ENCODE data around the gene UHRF2. TPM values are rescaled to one million over a fixed set of nuclear protein-coding genes. Genes with fewer than 3 reads are reported as not detected.
"Not testable (repeated sequence)": the region's sequence is repeated elsewhere in the genome, so short reads cannot be mapped to it uniquely, and the experiment has no call there.

UHRF2 gene
- total RNA-seq, 1 experiment from 2014 or later: 53.8 TPM

- no peaks in the 10 kb centered on the region; the same call in 1 of the 2 replicates for H3K36me3 ChIP-seq
Measured at GRCh38 chr9:6444128-6444527, 31.1 kb downstream of the UHRF2 start.

DNA sequence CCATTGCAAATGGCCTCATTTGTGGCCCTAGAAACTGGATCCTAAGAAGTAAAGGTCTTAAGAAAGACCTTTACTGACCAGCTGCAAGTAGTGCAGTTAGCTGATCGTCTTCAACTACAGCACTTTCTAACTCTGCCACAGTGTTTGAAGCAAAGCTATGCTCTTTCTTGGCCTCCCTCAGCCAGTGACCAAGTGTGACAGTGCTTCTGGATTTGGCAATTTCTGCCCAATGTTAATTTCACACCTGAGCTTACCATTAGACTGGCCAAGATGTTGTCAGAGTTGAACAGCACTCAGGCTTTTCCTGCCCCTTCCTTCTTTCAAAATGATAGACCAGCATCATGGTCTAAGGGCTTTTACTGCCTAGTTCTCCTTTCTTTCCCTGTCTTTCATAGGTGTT lies 36.1 kb downstream of the UHRF2 start:
- Histone ChIP-seq H3K9me3 (replicated peaks) (no peaks in the 10 kb centered on the region), H3K4me3 (no peak overlapping the region), H3K4me1 (no peaks in the 10 kb centered on the region), H3K27me3 (no peaks in the 10 kb centered on the region), H3K36me3 (no peaks in the 10 kb centered on the region; the same call in 1 of the 2 replicates), H3K27ac (no peak overlapping the region)
- no peak for DNase-seq

More at GRCh38 chr9:6444128-6444527, 31.1 kb downstream of the UHRF2 start:
- no peak overlapping the region for H3K4me3 ChIP-seq
- H3K27me3 ChIP-seq: no peaks in the 10 kb centered on the region
- no peaks in the 10 kb centered on the region for H3K9me3 ChIP-seq (replicated peaks)
- no peak for DNase-seq
- no peaks in the 10 kb centered on the region for H3K4me1 ChIP-seq
- H3K27ac ChIP-seq: no peak overlapping the region

DNA sequence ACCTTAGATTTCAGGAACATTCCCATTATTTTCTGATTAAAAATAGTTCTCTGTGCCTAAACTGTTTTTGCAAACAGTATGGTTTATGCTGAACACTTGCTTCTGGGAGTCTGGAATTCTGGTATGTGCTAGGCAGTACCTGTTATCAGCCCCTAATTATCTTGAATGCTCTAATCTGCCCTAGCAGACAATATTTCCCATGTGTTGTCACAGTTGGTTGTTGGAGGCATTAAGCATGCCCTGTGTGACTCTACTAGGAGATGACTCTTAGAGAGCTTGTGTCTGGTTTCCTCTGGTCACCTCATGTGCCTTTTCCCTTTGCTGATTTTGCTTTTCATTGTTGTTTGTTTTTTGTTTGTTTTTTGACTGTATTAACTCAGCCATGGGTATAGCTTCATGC lies 36.6 kb downstream of the UHRF2 start:
- Histone ChIP-seq H3K4me3 (no peak overlapping the region), H3K27me3 (no peaks in the 10 kb centered on the region), H3K36me3 (no peaks in the 10 kb centered on the region; the same call in 1 of the 2 replicates), H3K27ac (no peak overlapping the region), H3K4me1 (no peaks in the 10 kb centered on the region), H3K9me3 (replicated peaks) (no peaks in the 10 kb centered on the region)
- DNase-seq: no peak

DNA sequence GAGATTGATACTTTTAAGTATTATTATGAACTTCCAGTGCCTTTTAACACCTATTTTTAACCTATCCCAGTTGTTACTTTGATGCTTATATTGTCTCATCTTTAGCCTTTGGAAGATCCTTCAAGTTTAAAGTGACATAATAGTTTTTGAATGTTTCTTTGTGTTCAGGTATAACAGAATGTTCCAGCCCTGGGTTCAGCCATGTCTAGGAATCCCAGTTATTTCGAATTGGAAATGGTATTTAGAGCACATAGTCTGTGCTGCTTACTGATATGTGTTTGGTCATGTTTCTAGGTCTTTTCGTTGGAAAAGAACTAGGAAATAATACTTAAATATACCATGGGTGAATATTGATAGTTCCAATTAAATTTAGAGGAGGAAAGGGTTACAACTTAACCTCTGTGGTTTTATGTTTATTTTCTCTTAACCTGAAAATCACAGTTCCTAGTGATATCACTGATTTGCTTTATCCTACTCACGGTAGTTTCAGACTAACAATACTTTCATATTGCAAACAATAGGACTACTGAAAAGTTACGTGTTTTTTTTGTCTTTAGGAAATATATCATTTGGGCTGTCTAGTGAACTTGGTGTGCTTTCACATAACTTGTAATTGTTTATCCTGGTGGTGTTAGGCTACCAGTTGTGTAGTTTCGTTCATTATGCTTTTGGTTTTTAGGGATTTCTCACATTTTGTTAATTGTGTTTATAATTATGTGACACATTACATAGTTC lies 37.8 kb downstream of the UHRF2 start:
- Histone ChIP-seq H3K27ac (no peak overlapping the region), H3K9me3 (replicated peaks) (no peaks in the 10 kb centered on the region), H3K4me1 (no peaks in the 10 kb centered on the region), H3K36me3 (no peaks in the 10 kb centered on the region; the same call in 1 of the 2 replicates), H3K27me3 (no peaks in the 10 kb centered on the region), H3K4me3 (no peak overlapping the region)
- no peak for DNase-seq

DNA sequence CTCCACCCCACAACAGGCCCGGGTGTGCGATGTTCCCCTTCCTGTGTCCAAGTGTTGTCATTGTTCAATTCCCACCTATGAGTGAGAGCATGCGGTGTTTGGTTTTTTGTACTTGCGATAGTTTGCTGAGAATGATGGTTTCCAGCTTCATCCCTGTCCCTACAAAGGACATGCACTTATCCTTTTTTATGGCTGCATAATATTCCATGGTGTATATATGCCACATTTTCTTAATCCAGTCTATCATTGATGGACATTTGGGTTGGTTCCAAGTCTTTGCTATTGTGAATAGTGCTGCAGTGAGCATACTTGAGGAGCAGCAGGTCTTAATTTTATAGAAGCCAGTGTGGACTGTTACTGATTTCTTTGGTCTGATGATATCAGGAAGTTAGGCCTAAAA lies 42.3 kb downstream of the UHRF2 start:
- not testable (repeated sequence) for H3K27me3 ChIP-seq; H3K4me3 ChIP-seq; H3K9me3 ChIP-seq (replicated peaks); H3K36me3 ChIP-seq; DNase-seq; H3K4me1 ChIP-seq; H3K27ac ChIP-seq

DNA sequence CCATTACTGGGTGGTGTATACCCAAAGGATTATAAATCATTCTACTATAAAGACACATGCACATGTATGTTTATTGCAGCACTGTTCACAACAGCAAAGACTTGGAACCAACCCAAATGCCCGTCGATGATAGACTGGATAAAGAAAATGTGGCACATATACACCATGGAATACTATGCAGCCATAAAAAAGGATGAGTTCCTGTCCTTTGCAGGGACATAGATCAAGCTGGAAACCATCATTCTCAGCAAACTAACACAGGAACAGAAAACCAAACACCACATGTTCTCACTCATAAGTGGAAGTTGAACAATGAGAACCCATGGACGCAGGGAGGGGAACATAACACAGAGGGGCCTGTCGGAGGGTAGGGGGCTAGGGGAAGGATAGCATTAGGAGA lies 45.7 kb downstream of the UHRF2 start:
- not testable (repeated sequence) for H3K4me3 ChIP-seq; H3K36me3 ChIP-seq; H3K27ac ChIP-seq; H3K27me3 ChIP-seq; H3K4me1 ChIP-seq; DNase-seq; H3K9me3 ChIP-seq (replicated peaks)

- H3K27ac ChIP-seq: no peak overlapping the region
- DNase-seq: no peak
Measured at GRCh38 chr9:6459718-6460117, 46.7 kb downstream of the UHRF2 start.

DNA sequence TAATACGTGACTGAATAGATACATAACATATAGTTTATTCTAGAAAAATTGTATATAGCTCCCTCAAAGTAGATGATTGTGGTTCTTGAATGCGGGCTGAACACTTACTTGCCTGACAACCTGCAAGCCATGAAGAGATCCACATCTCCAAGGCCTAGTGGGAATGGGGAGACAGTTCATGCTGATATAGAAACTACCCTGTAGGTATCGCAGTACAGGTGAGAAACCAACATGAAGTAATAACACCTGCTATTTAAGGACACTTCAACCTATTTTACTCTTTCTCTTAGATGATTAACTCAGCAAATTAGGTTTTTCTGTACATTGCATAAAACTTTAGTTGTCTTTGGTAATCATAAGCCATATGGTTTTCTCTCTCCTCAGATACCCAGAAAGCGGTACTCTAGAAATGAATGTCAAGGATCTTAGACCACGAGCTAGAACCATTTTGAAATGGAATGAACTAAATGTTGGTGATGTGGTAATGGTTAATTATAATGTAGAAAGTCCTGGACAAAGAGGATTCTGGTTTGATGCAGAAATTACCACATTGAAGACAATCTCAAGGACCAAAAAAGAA lies 47.3 kb downstream of the UHRF2 start:
- Histone ChIP-seq H3K4me1 (no peaks in the 10 kb centered on the region), H3K36me3 (peaks cover 5% of the 10 kb centered on the region; the same call in 1 of the 2 replicates), H3K27ac (no peak overlapping the region), H3K9me3 (replicated peaks) (no peaks in the 10 kb centered on the region), H3K4me3 (no peak overlapping the region), H3K27me3 (no peaks in the 10 kb centered on the region)
- DNase-seq: no peak

More at GRCh38 chr9:6459718-6460117, 46.7 kb downstream of the UHRF2 start:
- no peaks in the 10 kb centered on the region for H3K4me1 ChIP-seq
- no peaks in the 10 kb centered on the region for H3K36me3 ChIP-seq
- no peak overlapping the region for H3K4me3 ChIP-seq
- H3K27me3 ChIP-seq: no peaks in the 10 kb centered on the region
- H3K9me3 ChIP-seq (replicated peaks): no peaks in the 10 kb centered on the region

- H3K36me3 ChIP-seq: peaks cover 5% of the 10 kb centered on the region; the same call in 1 of the 2 replicates
- no peaks in the 10 kb centered on the region for H3K4me1 ChIP-seq
- no peak overlapping the region for H3K4me3 ChIP-seq
- no peak for DNase-seq
- H3K27ac ChIP-seq: no peak overlapping the region
- no peaks in the 10 kb centered on the region for H3K27me3 ChIP-seq
- H3K9me3 ChIP-seq (replicated peaks): no peaks in the 10 kb centered on the region
Measured at GRCh38 chr9:6461619-6462018, 48.6 kb downstream of the UHRF2 start.

DNA sequence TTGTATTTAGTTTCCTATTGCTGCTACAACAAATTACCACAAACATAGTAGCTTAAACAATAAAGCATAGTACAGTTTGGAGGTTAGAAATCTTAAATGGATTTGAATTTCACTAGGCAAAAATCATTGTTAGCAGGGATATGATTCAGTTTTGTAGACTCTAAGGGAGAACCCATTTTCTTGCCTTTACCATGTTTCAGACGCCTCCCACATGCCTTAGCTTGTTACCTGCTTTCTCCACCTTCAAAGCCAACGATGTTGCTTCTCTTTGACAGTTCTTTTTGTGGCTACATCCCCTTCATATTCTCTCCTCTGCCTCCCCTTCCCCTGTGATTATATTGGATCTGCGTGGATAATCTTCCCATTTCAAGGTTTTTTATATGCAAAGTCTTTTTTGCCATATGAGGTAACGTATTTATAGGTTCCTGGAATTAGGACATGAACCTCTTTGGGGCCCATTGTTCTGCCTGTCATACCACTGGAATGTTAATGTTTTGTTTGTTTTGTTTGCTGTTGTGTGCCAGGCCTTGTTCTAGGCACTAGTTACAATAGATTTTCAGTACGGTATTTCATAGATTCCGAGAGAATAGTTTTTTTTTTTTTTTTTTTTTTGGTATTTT lies 54.1 kb downstream of the UHRF2 start:
- Histone ChIP-seq H3K4me3 (no peak overlapping the region), H3K36me3 (peaks cover 5% of the 10 kb centered on the region; the same call in 1 of the 2 replicates), H3K4me1 (no peaks in the 10 kb centered on the region), H3K27me3 (no peaks in the 10 kb centered on the region), H3K27ac (no peak overlapping the region), H3K9me3 (replicated peaks) (no peaks in the 10 kb centered on the region)
- DNase-seq: no peak

DNA sequence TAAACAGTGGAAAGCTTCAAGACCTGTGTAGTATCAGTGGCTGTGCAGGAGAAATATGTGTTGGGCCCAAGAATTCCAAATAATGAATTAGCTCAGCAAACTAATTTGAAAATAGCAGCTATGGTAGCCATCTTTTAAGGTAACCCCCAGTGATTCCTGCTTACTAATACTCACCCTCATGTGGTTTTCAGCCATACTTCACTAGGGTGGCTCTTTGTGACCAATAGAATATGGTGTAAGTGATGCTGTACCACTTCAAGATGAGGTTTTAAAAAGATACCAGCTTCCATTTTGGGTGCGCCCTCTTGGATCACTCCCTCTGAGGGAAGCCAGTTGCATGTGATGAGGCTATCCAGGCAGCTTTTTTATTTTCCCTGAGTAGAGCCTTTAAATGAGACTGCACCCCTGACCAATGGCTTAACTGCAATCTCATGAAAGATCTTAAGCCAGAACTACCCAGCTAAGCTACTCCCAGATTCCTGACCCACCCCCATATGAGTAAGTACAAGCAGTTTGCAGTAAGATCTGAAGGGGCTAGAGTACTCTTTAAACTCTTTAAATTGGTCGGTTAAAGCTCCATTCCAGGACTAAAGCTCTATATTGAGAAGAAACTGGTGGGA lies 58.3 kb downstream of the UHRF2 start:
- Histone ChIP-seq H3K4me1 (no peaks in the 10 kb centered on the region), H3K36me3 (no peaks in the 10 kb centered on the region; the same call in 1 of the 2 replicates)

GRCh38 chr9:6473151-6473550 lies 60.2 kb downstream of the UHRF2 start:
- Histone ChIP-seq H3K9me3 (replicated peaks) (no peaks in the 10 kb centered on the region), H3K36me3 (peaks cover 7% of the 10 kb centered on the region; the same call in 1 of the 2 replicates), H3K27ac (no peak overlapping the region), H3K4me3 (no peak overlapping the region), H3K27me3 (no peaks in the 10 kb centered on the region), H3K4me1 (no peaks in the 10 kb centered on the region)
- no peak for DNase-seq

More for the DNA sequence above, 58.3 kb downstream of the UHRF2 start:
- DNase-seq: no peak
- H3K4me3 ChIP-seq: no peak overlapping the region
- H3K27ac ChIP-seq: no peak overlapping the region
- H3K9me3 ChIP-seq (replicated peaks): no peaks in the 10 kb centered on the region
- no peaks in the 10 kb centered on the region for H3K27me3 ChIP-seq

- H3K4me3 ChIP-seq: no peak overlapping the region
- no peak for DNase-seq
- H3K27ac ChIP-seq: no peak overlapping the region
- H3K9me3 ChIP-seq (replicated peaks): no peaks in the 10 kb centered on the region
- no peaks in the 10 kb centered on the region for H3K4me1 ChIP-seq
- H3K27me3 ChIP-seq: no peaks in the 10 kb centered on the region
- peaks cover 19% of the 10 kb centered on the region for H3K36me3 ChIP-seq
Measured at GRCh38 chr9:6479959-6480358, 67.0 kb downstream of the UHRF2 start.

DNA sequence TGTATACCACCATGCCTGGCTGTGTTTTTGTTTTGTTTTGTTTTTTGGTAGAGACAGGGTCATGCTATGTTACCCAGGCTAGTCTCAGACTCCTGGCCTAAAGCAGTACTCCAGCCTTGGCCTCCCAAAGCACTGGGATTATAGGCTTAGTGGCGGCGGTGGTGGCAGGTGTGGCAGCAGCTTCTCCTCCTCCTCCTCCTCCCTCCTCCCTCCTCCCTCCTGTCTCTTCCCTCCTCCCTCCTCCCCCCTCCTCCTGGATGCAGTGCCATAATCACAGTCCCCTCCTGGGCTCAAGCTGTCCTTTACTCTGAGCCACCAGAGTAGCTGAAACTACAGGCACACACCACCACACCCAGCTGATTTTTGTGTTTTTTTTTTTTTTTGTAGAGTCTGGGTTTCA lies 71.2 kb downstream of the UHRF2 start:
- H3K4me3 ChIP-seq: no peak overlapping the region

GRCh38 chr9:6488395-6488794 lies 75.4 kb downstream of the UHRF2 start:
- Histone ChIP-seq H3K4me3 (no peak overlapping the region), H3K4me1 (no peaks in the 10 kb centered on the region), H3K9me3 (replicated peaks) (no peaks in the 10 kb centered on the region), H3K36me3 (peaks cover 18% of the 10 kb centered on the region), H3K27me3 (no peaks in the 10 kb centered on the region), H3K27ac (no peak overlapping the region)
- no peak for DNase-seq

More for the DNA sequence above, 71.2 kb downstream of the UHRF2 start:
- no peaks in the 10 kb centered on the region for H3K27me3 ChIP-seq
- no peaks in the 10 kb centered on the region for H3K4me1 ChIP-seq
- no peak overlapping the region for H3K27ac ChIP-seq
- H3K9me3 ChIP-seq (replicated peaks): no peaks in the 10 kb centered on the region
- peaks cover 20% of the 10 kb centered on the region for H3K36me3 ChIP-seq
- DNase-seq: peak; percentile 16 to 45
